C4-2B (cell line): ENCODE measurements around the gene CNTNAP5.

ENCODE experiments used
- ZFX ChIP-seq: fragments of 450-650 bp; IDR thresholded peaks from 2 replicates; pipeline ENCODE4 v1.6.1; 2017
- TF ChIP-seq, protein P1 (sequence below): fragments of 450-650 bp; conservative IDR thresholded peaks from 2 replicates; pipeline ENCODE4 v1.5.1; 2017; ENCODE audit warnings: mild to moderate bottlenecking

DNA sequence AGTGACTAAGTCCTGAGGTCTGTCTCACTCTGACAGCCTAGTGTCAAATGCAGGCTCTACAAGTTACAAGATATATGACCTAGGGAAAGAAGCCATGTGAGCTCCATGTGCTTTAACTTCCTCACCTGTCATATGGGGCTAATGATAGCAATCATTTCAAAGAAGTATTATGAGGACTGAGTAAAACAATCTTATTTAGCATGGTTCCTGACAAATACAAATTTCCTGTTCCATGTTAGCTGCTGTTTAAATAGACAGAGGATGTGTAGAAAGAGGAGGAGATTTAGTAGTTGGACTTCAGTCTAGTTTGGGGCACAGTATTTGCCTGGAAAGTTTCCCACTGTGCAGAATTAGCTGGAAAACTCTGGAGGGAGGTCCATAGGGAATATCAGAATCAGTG is 545.8 kb downstream of the CNTNAP5 start:
- TF ChIP-seq, protein P1, sequence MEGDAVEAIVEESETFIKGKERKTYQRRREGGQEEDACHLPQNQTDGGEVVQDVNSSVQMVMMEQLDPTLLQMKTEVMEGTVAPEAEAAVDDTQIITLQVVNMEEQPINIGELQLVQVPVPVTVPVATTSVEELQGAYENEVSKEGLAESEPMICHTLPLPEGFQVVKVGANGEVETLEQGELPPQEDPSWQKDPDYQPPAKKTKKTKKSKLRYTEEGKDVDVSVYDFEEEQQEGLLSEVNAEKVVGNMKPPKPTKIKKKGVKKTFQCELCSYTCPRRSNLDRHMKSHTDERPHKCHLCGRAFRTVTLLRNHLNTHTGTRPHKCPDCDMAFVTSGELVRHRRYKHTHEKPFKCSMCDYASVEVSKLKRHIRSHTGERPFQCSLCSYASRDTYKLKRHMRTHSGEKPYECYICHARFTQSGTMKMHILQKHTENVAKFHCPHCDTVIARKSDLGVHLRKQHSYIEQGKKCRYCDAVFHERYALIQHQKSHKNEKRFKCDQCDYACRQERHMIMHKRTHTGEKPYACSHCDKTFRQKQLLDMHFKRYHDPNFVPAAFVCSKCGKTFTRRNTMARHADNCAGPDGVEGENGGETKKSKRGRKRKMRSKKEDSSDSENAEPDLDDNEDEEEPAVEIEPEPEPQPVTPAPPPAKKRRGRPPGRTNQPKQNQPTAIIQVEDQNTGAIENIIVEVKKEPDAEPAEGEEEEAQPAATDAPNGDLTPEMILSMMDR, result no peak
- no peak for TF ChIP-seq ZFX
